Activated CD4-positive, CD25-positive, alpha-beta regulatory T cell treated with anti-CD3 and anti-CD28 coated beads, Interleukin-2, amount 50 U/mL, for 72 hours (primary cell): Measurements from ENCODE around the gene SLC24A4.

Source experiments
- DNase-seq: peaks from one replicate; pipeline ENCODE4 v3.0.0; 2021

SLC24A4 gene

GRCh38 chr14:92440345-92441003 lies 117.5 kb downstream of the SLC24A4 start:
- no peak for DNase-seq

GRCh38 chr14:92441751-92442504 lies 119.0 kb downstream of the SLC24A4 start:
- DNase-seq = no peak

GRCh38 chr14:92443167-92443566 lies 120.2 kb downstream of the SLC24A4 start:
- no peak for DNase-seq

GRCh38 chr14:92443741-92444140 lies 120.8 kb downstream of the SLC24A4 start:
- DNase-seq = no peak

- DNase-seq = no peak
Observed at GRCh38 chr14:92446771-92447170, 123.8 kb downstream of the SLC24A4 start.

- DNase-seq = no peak
Observed at GRCh38 chr14:92447416-92448197, 124.6 kb downstream of the SLC24A4 start.

- DNase-seq = no peak
Observed at GRCh38 chr14:92448786-92449185, 125.8 kb downstream of the SLC24A4 start.

GRCh38 chr14:92449404-92450181 lies 126.6 kb downstream of the SLC24A4 start:
- DNase-seq = no peak

GRCh38 chr14:92450351-92451070 lies 127.5 kb downstream of the SLC24A4 start:
- DNase-seq = no peak

- DNase-seq = no peak
Observed at GRCh38 chr14:92451245-92451644, 128.3 kb downstream of the SLC24A4 start.

GRCh38 chr14:92451755-92452154 lies 128.8 kb downstream of the SLC24A4 start:
- no peak for DNase-seq

- no peak for DNase-seq
Observed at GRCh38 chr14:92452471-92452870, 129.5 kb downstream of the SLC24A4 start.

- DNase-seq = no peak
Observed at GRCh38 chr14:92453691-92454090, 130.7 kb downstream of the SLC24A4 start.

GRCh38 chr14:92455231-92455630 lies 132.3 kb downstream of the SLC24A4 start:
- DNase-seq = no peak

GRCh38 chr14:92456215-92457015 lies 133.4 kb downstream of the SLC24A4 start:
- DNase-seq = no peak

- DNase-seq = no peak
Observed at GRCh38 chr14:92457016-92457565, 134.1 kb downstream of the SLC24A4 start.

- no peak for DNase-seq
Observed at GRCh38 chr14:92458136-92459029, 135.4 kb downstream of the SLC24A4 start.

- no peak for DNase-seq
Observed at GRCh38 chr14:92459030-92459949, 136.3 kb downstream of the SLC24A4 start.

- DNase-seq = no peak
Observed at GRCh38 chr14:92459950-92460421, 137.0 kb downstream of the SLC24A4 start.
